Fibroblast of the aortic adventitia (primary cell): Measurements from ENCODE around the gene CENPI. TPM values are rescaled to one million over a fixed set of nuclear protein-coding genes. Genes with fewer than 3 reads are reported as not detected.
"Not testable (repeated sequence)": the region's sequence is repeated elsewhere in the genome, so short reads cannot be mapped to it uniquely, and the experiment has no call there.

Source experiments
- DNase-seq: peaks from one replicate; pipeline ENCODE4 v3.0.0-alpha.2; 2010; ENCODE audit warnings: low read depth
- H3K4me3 ChIP-seq: 2 replicates; pipeline ENCODE4 v1.5.1; 2011; ENCODE audit warnings: low read depth, mild to moderate bottlenecking, control low read depth, low read length, moderate library complexity
- total RNA-seq: library from RNA; depleted of rRNA; stranded (reverse); fragments of >200 nt; gene quantifications from 2 replicates; pipeline ENCODE4 v1.2.3, GENCODE V29; 2012; ENCODE audit warnings: low replicate concordance
- TF ChIP-seq, protein P1 (sequence below): IDR thresholded peaks from 2 replicates; pipeline ENCODE4 v1.5.1; 2011; ENCODE audit warnings: mild to moderate bottlenecking, low read length, control low read depth, inconsistent platforms; ENCODE audit not compliant: insufficient read depth

CENPI gene, protein sequence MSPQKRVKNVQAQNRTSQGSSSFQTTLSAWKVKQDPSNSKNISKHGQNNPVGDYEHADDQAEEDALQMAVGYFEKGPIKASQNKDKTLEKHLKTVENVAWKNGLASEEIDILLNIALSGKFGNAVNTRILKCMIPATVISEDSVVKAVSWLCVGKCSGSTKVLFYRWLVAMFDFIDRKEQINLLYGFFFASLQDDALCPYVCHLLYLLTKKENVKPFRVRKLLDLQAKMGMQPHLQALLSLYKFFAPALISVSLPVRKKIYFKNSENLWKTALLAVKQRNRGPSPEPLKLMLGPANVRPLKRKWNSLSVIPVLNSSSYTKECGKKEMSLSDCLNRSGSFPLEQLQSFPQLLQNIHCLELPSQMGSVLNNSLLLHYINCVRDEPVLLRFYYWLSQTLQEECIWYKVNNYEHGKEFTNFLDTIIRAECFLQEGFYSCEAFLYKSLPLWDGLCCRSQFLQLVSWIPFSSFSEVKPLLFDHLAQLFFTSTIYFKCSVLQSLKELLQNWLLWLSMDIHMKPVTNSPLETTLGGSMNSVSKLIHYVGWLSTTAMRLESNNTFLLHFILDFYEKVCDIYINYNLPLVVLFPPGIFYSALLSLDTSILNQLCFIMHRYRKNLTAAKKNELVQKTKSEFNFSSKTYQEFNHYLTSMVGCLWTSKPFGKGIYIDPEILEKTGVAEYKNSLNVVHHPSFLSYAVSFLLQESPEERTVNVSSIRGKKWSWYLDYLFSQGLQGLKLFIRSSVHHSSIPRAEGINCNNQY
- 4.3 and 23.4 TPM in 2 replicates for total RNA-seq

DNA sequence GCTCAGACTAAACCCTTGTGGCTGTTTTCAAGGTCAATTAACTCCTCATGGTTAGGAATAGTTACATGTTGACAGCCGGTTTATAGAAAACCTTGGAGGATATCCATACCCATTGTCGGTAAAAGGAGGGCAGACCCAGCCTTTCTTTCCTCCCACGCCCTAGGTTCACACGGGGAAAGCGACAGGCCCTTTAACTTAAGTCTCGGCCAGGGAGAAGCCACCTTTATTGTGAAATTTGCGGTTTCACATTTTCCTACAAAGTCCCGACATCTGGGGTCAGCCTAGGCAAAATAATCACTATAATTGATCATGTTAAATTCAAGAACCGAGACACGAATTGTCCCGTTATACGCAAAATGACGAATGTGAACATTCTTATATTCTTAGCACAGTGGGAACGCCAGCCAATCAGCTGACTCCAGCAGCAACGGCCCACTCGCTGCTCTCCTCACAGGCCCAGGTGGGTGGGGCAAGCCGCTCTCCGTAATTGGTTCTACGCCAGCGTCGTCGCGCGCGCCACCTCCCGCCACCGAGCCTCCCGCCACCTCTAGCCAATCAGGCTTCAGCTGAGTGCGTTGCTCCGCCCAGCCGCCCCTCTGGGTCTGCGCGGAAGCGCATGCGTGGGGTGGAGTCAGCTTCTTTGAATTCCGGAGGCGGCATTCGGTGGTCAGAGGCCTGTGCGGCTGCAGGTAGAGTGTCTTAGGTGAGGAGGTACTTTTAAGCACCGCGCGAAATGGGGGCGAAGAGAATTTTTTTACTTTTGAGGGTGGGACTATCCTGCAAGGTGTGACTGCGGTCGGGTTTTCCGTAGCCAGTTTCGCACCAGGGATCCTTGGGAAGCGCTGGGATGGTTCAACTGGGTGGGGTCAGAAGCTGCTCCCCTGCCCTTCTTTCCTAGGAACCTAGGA, at the start of gene CENPI:
TSS of gene CENPI (plus strand) at position 659 of the 908 bp plus-strand sequence. CDS start 2,867 bp downstream, outside the sequence.
- DNase-seq, result peak; percentile 88
- TF ChIP-seq, protein P1, sequence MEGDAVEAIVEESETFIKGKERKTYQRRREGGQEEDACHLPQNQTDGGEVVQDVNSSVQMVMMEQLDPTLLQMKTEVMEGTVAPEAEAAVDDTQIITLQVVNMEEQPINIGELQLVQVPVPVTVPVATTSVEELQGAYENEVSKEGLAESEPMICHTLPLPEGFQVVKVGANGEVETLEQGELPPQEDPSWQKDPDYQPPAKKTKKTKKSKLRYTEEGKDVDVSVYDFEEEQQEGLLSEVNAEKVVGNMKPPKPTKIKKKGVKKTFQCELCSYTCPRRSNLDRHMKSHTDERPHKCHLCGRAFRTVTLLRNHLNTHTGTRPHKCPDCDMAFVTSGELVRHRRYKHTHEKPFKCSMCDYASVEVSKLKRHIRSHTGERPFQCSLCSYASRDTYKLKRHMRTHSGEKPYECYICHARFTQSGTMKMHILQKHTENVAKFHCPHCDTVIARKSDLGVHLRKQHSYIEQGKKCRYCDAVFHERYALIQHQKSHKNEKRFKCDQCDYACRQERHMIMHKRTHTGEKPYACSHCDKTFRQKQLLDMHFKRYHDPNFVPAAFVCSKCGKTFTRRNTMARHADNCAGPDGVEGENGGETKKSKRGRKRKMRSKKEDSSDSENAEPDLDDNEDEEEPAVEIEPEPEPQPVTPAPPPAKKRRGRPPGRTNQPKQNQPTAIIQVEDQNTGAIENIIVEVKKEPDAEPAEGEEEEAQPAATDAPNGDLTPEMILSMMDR, result no peak
- peak within 1 kb of the TSS; percentile 69 for H3K4me3 ChIP-seq

DNA sequence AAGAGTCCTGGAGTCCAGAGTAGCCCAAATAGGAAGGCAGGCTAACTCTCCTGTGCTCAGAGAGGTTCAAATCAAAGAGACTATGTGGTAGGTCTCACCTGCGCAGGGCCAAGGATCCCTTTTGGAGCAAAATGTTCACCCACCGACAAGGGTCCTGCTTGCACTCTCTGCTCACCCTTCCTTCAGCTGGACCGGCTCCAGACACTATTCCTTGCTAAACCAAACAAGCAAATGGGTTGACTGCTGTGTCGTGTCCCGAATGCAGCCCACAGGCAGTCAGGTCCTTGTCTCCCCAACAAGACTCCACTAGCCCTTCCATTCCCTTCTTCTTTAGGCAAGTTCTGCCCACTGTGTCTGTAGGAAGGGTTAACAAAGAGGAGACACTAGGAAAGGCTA, 46.9 kb upstream of the CENPI start:
- DNase-seq, result no peak
- TF ChIP-seq, protein P1, result no peak
- H3K4me3 ChIP-seq, result peak overlapping the region; percentile 71

DNA sequence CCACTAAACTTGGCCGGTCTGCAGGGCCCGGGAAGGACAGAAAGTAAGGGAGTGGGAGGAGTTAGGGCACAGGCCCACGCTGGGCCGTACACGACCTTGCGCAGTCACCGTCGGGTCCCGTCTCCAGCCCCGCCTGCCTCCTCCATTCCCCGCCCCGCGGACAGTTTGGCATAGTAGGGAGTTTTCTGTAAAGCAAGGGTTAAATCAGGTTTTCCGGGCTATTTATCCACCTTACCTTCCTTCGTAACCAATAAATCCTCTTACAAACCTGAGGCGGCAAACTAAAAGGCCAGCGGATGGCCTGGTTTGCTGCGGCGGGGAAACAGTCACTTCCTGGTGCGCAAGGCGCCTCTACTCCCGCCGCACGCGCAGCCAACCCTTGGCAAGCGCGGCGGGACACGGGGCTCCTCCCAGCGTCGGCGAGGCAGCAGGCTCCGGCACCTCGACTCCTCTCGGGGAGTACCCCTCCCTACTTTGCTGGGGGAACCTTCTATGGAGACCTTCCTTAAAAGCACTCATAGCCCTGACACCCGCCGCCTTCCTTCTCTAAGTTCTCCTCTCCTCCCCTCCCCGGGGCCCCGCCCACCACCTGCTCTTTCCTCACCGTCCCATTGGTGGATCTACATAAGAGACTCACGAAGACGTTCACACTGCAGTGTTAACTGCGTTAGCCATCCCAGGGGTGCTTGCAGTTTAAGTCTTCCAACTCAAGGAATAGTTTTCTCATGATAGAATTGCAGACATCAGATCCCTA, 46.3 kb upstream of the CENPI start, which contains the start of gene TRMT2B:
TSS of gene TRMT2B (minus strand) at position 563 of the 754 bp plus-strand sequence. CDS start 9,822 bp downstream, outside the sequence.
- peak; percentile 76 for DNase-seq
- TF ChIP-seq, protein P1, result no peak
- peak within 1 kb of the TSS; percentile 71 for H3K4me3 ChIP-seq

DNA sequence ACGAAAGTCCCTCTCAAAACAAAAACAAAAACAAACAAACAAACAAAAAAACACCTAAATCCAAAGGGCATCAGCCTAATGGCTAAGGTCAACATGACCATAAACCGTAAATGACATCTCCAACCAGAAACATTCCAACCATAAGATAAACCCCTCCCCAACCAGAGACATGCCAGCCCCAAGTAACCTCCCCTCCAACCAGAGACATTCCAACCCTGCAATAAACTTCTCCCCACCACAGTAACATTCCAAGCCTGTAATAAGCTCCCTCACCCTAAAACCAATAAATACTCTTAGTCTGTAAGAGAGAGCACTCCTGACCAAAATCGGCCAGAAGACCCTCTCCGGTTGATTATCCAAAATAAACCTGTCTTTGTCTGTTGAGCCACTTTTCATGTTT, 41.5 kb upstream of the CENPI start:
- not testable (repeated sequence) for H3K4me3 ChIP-seq, DNase-seq

DNA sequence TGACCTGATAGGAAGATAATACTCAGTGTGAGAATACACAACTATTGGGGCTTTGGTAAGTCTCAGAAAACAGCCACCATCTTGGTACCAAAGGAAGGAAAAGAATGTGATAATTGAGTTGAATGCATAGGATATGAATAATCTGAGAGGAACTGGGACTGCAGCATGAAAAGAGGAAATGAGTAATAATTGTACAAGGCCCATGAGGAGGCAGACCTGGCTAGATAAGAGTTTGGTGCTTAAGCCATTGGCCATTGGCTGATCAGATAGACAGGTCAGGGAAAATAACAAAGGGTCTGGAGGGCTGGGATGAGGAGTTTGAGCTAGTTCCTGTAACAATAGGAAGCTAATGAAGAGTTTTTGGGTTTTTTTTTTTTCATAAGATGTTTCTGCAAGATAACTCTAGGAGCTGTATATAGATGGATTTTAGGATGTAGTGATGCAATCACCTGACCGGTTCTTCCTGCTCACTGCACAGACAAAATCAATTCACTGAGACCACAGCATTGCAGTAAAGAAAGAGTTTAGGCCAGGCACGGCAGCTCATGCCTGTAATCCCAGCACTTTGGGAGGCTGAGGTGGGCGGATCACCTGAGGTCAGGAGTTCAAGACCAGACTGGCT, 40.8 kb upstream of the CENPI start:
- no peak overlapping the region for H3K4me3 ChIP-seq
- TF ChIP-seq, protein P1, result no peak
- DNase-seq, result peak; percentile 56

DNA sequence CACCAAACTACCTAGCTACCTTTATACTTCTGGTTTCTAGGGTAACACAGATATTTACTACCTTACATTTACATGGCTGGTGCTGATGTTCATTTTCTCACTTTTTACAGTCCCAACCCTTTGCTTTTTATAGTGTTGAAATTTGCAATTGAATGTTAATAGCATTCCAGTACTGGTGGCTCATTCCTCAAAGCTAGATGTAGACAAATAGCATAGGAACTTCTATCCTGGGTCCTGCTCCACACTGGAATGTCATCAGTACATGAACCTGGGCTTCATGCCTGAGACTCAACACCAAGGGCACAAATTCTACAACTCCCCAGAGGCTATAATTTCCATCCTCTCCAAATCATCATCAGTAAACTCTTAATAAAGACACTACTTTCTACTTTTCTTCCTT, 35.8 kb upstream of the CENPI start:
- peak; percentile 10 for DNase-seq
- TF ChIP-seq, protein P1, result no peak
- no peak overlapping the region for H3K4me3 ChIP-seq
